HG03045 (cell line): ENCODE data around the gene NANS.
"Not testable (repeated sequence)": the region's sequence is repeated elsewhere in the genome, so short reads cannot be mapped to it uniquely, and the experiment has no call there.

Experiments used
- ATAC-seq: cut with Tn5 transposase; IDR thresholded peaks from one replicate; pipeline ENCODE4 v1.9.1; 2021; ENCODE audit warnings: mild to moderate bottlenecking, moderate library complexity; ENCODE audit not compliant: unreplicated experiment

Gene NANS

DNA sequence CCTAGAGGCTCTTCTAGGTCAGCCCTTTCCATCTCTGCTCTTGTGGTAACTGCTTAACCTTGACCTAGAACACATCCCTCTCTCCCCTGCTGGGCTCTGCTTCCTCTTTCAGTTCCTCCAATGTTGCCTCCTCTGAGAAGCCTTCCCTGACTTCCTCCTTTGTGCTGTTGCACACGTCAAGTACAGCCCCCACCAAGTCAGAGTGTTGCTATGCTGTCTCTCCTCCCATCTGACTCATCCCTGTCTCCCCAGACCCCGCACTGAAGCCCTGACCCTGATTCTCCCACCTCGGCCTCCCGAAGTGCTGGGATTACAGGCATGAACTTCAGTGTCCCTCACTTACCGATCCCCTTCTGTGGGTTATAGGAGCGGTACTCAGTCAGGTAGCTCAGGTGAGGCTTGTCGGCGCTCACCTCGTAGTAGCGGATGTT, 72.9 kb downstream of the NANS start:
- no peak for ATAC-seq

DNA sequence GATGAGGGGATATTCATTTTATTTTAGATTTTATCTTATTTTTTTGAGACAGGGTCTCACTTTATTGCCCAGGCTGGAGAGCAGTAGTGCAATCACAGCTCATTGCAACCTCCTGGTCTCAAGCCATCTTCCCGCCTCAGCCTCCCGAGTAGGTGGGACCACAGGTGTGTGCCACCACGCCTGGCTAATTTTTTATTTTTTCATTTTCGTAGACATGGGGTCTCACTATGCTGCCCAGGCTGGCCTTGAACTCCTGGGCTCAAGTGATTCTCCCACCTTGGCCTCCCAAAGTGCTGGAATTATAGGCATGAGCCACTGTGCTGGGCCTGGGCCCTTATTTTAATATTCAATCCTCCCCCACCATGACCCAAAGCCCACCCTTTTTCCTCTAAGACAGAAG, 73.5 kb downstream of the NANS start:
- not testable (repeated sequence) for ATAC-seq

DNA sequence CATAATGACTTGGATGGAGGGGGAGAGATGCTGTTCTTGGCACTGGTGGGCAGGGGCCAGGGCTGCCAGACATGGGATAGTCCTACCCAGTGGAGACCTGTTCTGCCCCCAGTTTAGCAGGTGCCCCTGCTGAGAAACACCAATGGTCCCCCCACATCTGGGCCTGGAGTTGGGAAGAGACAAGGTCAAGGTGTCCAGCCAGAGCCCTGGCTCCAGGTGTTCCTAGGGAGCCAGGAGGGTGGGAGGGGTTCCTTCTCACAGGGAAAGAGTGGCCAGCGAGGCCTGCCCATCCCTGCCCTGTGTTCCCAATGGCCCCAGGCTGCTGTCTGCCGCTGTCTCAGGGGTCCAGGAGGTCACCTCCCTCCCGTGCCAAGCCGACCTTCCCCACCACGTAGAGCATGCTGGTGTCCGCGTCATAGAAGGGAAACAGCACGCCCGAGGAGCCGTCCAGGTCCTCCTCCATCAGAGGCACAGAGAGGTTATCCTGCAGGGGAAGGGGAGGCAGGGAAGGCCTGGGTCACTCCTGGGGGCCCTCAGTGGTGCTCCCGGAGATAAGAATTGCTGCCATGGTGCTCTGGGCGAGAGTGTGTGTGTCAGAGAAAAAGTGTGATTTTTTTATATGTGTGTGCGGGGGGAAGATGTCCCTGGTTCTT, 74.2 kb downstream of the NANS start:
- ATAC-seq, result no peak

DNA sequence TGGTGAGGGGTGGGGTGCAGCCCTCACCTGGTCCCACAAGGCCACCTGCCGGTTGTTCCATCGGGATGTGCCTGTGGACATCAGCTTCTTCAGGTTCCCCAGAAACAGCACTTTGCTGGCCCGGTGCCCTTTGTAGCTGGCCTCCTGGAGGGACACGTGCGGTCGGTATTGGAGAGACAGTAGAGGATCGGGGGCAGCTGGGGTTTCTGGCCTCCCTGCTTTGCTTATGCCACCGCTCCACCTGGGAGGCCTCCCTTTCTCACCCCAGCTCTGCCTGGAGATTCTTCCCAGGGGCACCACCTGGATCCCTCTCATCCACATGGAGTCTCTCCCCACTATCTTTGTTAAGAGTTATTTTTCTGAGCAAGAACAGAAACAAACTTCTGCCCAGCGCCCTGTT, 75.6 kb downstream of the NANS start:
- no peak for ATAC-seq
